Measurements from ENCODE around the gene SUPT3H. TPM values are rescaled to one million over a fixed set of nuclear protein-coding genes. Genes with fewer than 3 reads are reported as not detected.

The SUPT3H gene
- total and polyA plus RNA-seq, 5 donors from 2014 or later: 4.8 to 7.8 (median 5.7) TPM

DNA sequence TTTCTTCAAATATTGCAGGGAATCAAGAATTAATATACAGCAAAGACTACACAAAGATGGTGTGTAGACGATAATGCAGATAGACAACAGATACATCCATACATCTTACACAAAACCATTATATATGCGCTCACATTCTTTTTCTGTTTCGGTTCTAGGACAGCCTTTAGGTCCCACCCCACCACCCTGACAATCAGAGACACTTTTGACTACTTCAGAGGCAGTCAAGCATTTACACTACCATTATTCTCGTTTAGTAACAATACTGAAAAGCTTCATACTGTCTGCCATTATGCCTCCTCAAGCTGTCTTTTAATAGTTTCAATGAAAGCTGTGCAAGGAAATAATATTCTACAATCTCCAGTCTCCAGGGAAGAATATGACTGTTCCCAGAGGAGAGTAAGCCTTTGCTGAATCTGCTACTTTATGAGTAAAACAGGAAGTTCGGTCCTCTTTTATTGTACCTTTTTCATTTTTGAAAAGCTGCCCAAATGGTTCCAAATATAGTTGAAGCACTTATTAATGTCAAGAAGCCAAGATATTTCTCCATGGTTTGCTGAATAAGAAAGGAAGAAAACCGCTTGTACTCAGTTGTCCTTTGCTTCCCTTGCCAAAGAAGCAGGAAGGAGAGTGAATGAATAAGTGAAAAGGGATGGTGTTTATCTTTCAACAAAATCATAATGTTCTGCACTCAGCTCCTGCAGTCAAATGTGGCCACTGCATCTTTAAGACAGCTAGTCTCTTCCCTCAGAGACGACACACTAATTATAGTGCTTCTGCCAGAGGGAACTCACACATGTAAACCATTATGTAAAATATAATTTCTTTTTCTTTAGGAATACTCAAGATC lies 521.9 kb downstream of the SUPT3H start:
- no peaks in the 10 kb centered on the region for H3K9me3 ChIP-seq (ENCODE audit: control insufficient read depth in 2 of 2, low read length in 2 of 2)
- H3K4me3 Mint-ChIP-seq: no peak overlapping the region
- no peaks in the 10 kb centered on the region for H3K27me3 Mint-ChIP-seq
- no peak overlapping the region for H3K4me3 ChIP-seq (ENCODE audit: low read depth, low read length)
- no peaks in the 10 kb centered on the region for H3K4me1 ChIP-seq (ENCODE audit: control insufficient read depth, insufficient read depth, low read length, poor library complexity, severe bottlenecking)
- H3K4me1 Mint-ChIP-seq: peaks cover 0 to 13% (median 2%) of the 10 kb centered on the region in 4 donors
- DNase-seq (no peak), ATAC-seq (ENCODE audit: low read depth in 2 of 2) (no peak)
- no peaks in the 10 kb centered on the region for H3K36me3 ChIP-seq (ENCODE audit: control insufficient read depth, insufficient read depth, low read length)
- H3K9me3 Mint-ChIP-seq: no peaks in the 10 kb centered on the region
- H3K27ac Mint-ChIP-seq: no peak overlapping the region
- no peak overlapping the region for H3K27ac ChIP-seq (ENCODE audit: insufficient read depth, low read length, poor library complexity, severe bottlenecking)
- H3K27me3 ChIP-seq (ENCODE audit: control insufficient read depth, insufficient read depth, low read length): no peaks in the 10 kb centered on the region
- peaks cover 4% of the 10 kb centered on the region for H3K36me3 Mint-ChIP-seq

DNA sequence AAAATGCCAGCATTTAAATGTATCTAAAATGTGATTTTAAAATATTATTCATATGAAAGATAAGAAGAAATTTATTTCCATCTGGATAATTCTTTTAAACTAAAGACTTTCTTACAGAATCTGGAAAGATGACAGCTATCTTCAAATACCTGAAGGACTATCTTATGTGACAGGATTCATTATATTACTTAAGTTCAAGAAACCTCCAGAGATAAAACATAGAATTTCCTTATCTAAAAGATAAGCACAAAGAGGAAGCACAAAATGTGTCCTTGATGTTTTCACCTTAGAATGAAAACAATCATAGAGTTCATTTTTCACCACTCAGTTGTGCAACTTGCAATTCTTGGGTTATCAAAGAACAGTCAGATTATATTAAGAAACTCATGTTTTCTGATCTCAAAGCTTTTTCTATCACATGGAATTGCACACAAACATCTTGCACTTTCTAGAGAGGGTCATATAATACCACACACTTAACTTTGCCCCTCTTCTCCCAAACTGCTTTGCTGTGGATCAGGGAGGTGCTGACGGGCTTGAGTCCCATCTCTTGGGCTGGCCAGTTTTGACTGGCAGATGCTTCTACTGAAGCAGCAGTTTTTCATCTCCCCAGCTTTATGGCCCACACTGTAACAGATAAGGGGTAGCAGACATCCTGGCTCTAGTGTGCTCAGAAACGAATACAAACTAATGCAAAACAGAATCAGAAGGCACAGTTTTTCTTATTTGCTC lies 522.9 kb downstream of the SUPT3H start:
- ATAC-seq (ENCODE audit: low read depth in 2 of 2): no peak
- H3K27ac Mint-ChIP-seq: no peak overlapping the region

DNA sequence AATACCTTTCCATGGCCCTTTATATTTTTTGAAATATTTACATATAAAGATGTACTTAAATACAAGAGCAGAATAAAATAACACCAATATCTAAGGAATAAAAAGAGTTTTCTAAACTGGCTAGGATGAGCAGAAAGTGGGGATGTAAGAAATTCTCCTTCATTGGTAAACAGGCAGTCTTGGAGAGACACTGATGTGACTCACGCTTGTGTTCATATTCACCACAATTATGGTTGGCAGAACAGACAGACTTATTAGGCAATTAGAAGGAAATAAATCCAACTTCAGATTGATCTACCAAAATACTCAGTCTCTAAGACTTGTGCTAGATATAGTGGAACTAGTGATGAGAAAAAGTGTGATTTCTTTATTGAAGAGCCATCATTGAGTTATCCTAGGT lies 526.6 kb downstream of the SUPT3H start:
- no peaks in the 10 kb centered on the region for H3K36me3 ChIP-seq (ENCODE audit: control insufficient read depth, insufficient read depth, low read length)
- Mint-ChIP-seq H3K27me3 (no peaks in the 10 kb centered on the region), H3K4me3 (no peak overlapping the region), H3K9me3 (no peaks in the 10 kb centered on the region), H3K27ac (no peak overlapping the region), H3K36me3 (peaks cover 4% of the 10 kb centered on the region), H3K4me1 (peaks cover 0 to 10% (median 2%) of the 10 kb centered on the region in 4 donors)
- H3K9me3 ChIP-seq (ENCODE audit: control insufficient read depth in 2 of 2, low read length in 2 of 2): no peaks in the 10 kb centered on the region
- H3K4me1 ChIP-seq (ENCODE audit: control insufficient read depth, insufficient read depth, low read length, poor library complexity, severe bottlenecking): no peaks in the 10 kb centered on the region
- H3K27me3 ChIP-seq (ENCODE audit: control insufficient read depth, insufficient read depth, low read length): no peaks in the 10 kb centered on the region
- DNase-seq (no peak), ATAC-seq (ENCODE audit: low read depth in 2 of 2) (no peak)
- no peak overlapping the region for H3K4me3 ChIP-seq (ENCODE audit: low read depth, low read length)
- no peak overlapping the region for H3K27ac ChIP-seq (ENCODE audit: insufficient read depth, low read length, poor library complexity, severe bottlenecking)

More for the DNA sequence above, 522.9 kb downstream of the SUPT3H start:
- H3K4me1 ChIP-seq (ENCODE audit: control insufficient read depth, insufficient read depth, low read length, poor library complexity, severe bottlenecking): no peaks in the 10 kb centered on the region
- no peaks in the 10 kb centered on the region for H3K36me3 ChIP-seq (ENCODE audit: control insufficient read depth, insufficient read depth, low read length)
- Mint-ChIP-seq H3K4me3 (no peak overlapping the region), H3K27me3 (no peaks in the 10 kb centered on the region), H3K36me3 (peaks cover 4% of the 10 kb centered on the region), H3K4me1 (peaks cover 0 to 13% (median 2%) of the 10 kb centered on the region in 4 donors), H3K9me3 (no peaks in the 10 kb centered on the region)
- H3K27me3 ChIP-seq (ENCODE audit: control insufficient read depth, insufficient read depth, low read length): no peaks in the 10 kb centered on the region
- no peak overlapping the region for H3K27ac ChIP-seq (ENCODE audit: insufficient read depth, low read length, poor library complexity, severe bottlenecking)
- H3K4me3 ChIP-seq (ENCODE audit: low read depth, low read length): no peak overlapping the region
- no peak for DNase-seq
- no peaks in the 10 kb centered on the region for H3K9me3 ChIP-seq (ENCODE audit: control insufficient read depth in 2 of 2, low read length in 2 of 2)

DNA sequence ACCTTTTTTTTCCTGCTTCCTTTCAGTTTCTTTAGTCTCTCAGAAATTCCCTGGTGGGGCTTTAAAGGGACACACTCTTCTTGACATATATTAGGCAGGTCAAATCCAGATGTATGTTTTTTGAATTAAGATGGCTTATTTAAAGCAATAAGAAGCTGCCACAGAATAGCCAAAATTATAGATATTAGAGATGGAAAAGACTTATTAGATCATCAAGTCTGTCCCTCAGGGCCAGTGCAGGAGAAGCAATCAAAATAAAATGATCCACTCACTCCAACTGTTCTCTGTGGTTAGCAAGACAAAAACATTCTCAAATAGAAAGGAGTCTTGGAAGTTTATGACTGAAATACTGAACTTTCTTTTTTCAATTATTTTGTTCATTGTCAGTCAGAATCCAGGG lies 527.4 kb downstream of the SUPT3H start:
- H3K4me3 ChIP-seq (ENCODE audit: low read depth, low read length): no peak overlapping the region
- Mint-ChIP-seq H3K27ac (no peak overlapping the region), H3K9me3 (no peaks in the 10 kb centered on the region), H3K36me3 (peaks cover 4% of the 10 kb centered on the region), H3K4me1 (peaks cover 0 to 6% (median 0%) of the 10 kb centered on the region in 4 donors), H3K27me3 (no peaks in the 10 kb centered on the region), H3K4me3 (no peak overlapping the region)
- DNase-seq (no peak), ATAC-seq (ENCODE audit: low read depth in 2 of 2) (no peak)
- no peaks in the 10 kb centered on the region for H3K27me3 ChIP-seq (ENCODE audit: control insufficient read depth, insufficient read depth, low read length)
- no peak overlapping the region for H3K27ac ChIP-seq (ENCODE audit: insufficient read depth, low read length, poor library complexity, severe bottlenecking)
- H3K9me3 ChIP-seq (ENCODE audit: control insufficient read depth in 2 of 2, low read length in 2 of 2): no peaks in the 10 kb centered on the region
- H3K36me3 ChIP-seq (ENCODE audit: control insufficient read depth, insufficient read depth, low read length): no peaks in the 10 kb centered on the region
- no peaks in the 10 kb centered on the region for H3K4me1 ChIP-seq (ENCODE audit: control insufficient read depth, insufficient read depth, low read length, poor library complexity, severe bottlenecking)

DNA sequence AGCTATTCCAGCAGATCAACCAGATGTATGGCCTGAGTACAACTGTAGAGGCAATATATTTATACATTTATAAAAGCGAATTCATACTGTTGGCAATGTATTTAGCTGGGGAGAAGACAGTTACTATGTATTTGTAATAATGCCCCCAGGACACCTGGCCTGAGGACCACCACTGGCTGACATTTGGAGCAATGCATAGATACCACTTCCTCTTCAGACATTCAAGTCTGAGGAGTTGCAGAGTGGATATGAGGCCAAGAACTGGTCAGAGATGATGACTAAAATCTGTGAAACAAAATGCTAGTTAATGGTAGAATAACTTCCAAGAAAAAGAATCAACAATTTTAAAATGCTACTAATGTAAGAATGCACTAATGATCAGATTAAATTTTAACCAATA lies 527.9 kb downstream of the SUPT3H start:
- Mint-ChIP-seq H3K27me3 (no peaks in the 10 kb centered on the region), H3K4me3 (no peak overlapping the region), H3K36me3 (peaks cover 4% of the 10 kb centered on the region), H3K9me3 (no peaks in the 10 kb centered on the region), H3K27ac (no peak overlapping the region), H3K4me1 (peaks cover 0 to 3% (median 0%) of the 10 kb centered on the region in 4 donors)
- Histone ChIP-seq H3K4me3 (ENCODE audit: low read depth, low read length) (no peak overlapping the region), H3K27ac (ENCODE audit: insufficient read depth, low read length, poor library complexity, severe bottlenecking) (no peak overlapping the region), H3K9me3 (ENCODE audit: control insufficient read depth in 2 of 2, low read length in 2 of 2) (no peaks in the 10 kb centered on the region), H3K4me1 (ENCODE audit: control insufficient read depth, insufficient read depth, low read length, poor library complexity, severe bottlenecking) (no peaks in the 10 kb centered on the region), H3K27me3 (ENCODE audit: control insufficient read depth, insufficient read depth, low read length) (no peaks in the 10 kb centered on the region), H3K36me3 (ENCODE audit: control insufficient read depth, insufficient read depth, low read length) (no peaks in the 10 kb centered on the region)
- DNase-seq (no peak), ATAC-seq (ENCODE audit: low read depth in 2 of 2) (no peak)

DNA sequence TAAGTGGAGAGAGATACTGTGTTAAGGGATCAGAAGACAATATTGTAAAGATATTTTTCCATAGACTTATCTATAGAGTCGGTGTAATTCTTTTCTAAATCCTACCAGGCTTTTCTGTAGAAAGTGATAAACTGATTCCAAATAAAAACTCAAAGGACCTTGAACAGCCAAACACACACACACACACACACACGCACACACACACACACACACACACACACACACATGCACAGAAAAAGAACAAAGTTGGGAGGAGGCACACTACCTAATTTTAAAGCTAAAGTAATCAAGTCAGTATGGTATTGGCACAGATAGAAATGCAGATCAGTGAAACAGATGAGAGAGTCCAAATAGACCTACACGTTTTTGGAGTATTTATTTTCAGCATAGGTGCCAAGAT lies 534.0 kb downstream of the SUPT3H start:
- peaks cover 0 to 3% (median 0%) of the 10 kb centered on the region in 7 donors for H3K9me3 Mint-ChIP-seq

DNA sequence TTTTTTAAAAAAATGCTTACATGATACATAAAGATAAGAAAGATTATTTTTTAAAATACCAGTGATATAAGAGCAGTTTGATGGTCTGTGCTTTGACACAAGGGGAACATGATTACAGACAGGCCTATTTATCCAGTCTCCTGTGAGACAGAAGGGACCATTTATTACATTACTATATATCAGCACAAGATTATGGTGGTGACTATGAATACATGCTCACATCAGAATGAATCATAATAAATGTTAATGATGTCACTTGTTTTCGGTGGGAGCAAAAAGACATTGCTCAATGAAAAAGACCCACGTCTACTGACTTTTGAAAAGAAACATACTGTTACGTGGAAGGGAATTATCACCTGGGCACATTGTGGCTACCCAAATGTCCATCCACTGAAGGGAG lies 535.1 kb downstream of the SUPT3H start:
- DNase-seq (no peak), ATAC-seq (ENCODE audit: low read depth in 2 of 2) (no peak)
- Histone ChIP-seq H3K36me3 (ENCODE audit: control insufficient read depth, insufficient read depth, low read length) (no peaks in the 10 kb centered on the region), H3K9me3 (ENCODE audit: control insufficient read depth in 2 of 2, low read length in 2 of 2) (no peaks in the 10 kb centered on the region), H3K4me1 (ENCODE audit: control insufficient read depth, insufficient read depth, low read length, poor library complexity, severe bottlenecking) (no peaks in the 10 kb centered on the region), H3K27ac (ENCODE audit: insufficient read depth, low read length, poor library complexity, severe bottlenecking) (no peak overlapping the region), H3K4me3 (ENCODE audit: low read depth, low read length) (no peak overlapping the region), H3K27me3 (ENCODE audit: control insufficient read depth, insufficient read depth, low read length) (no peaks in the 10 kb centered on the region)
- Mint-ChIP-seq H3K4me3 (no peak overlapping the region), H3K27me3 (no peaks in the 10 kb centered on the region), H3K9me3 (peaks cover 0 to 3% (median 0%) of the 10 kb centered on the region in 7 donors), H3K27ac (no peak overlapping the region), H3K4me1 (peaks cover 0 to 7% (median 2%) of the 10 kb centered on the region in 4 donors), H3K36me3 (no peaks in the 10 kb centered on the region)

More for the DNA sequence above, 534.0 kb downstream of the SUPT3H start:
- no peaks in the 10 kb centered on the region for H3K9me3 ChIP-seq (ENCODE audit: control insufficient read depth in 2 of 2, low read length in 2 of 2)
- H3K27ac ChIP-seq (ENCODE audit: insufficient read depth, low read length, poor library complexity, severe bottlenecking): no peak overlapping the region
- no peaks in the 10 kb centered on the region for H3K27me3 Mint-ChIP-seq
- no peak overlapping the region for H3K4me3 ChIP-seq (ENCODE audit: low read depth, low read length)
- ATAC-seq (ENCODE audit: low read depth in 2 of 2) (no peak), DNase-seq (no peak)
- H3K4me1 Mint-ChIP-seq: peaks cover 0 to 4% (median 1%) of the 10 kb centered on the region in 4 donors
- no peaks in the 10 kb centered on the region for H3K27me3 ChIP-seq (ENCODE audit: control insufficient read depth, insufficient read depth, low read length)
- H3K4me3 Mint-ChIP-seq: no peak overlapping the region
- no peak overlapping the region for H3K27ac Mint-ChIP-seq
- H3K36me3 ChIP-seq (ENCODE audit: control insufficient read depth, insufficient read depth, low read length): no peaks in the 10 kb centered on the region
- H3K4me1 ChIP-seq (ENCODE audit: control insufficient read depth, insufficient read depth, low read length, poor library complexity, severe bottlenecking): no peaks in the 10 kb centered on the region
- no peaks in the 10 kb centered on the region for H3K36me3 Mint-ChIP-seq

Data from CD4-positive, CD25-positive, alpha-beta regulatory T cell (primary cell).